ENCODE data around the gene TNKS1BP1.

TNKS1BP1 gene

GRCh38 chr11:57283231-57283990 lies 41.3 kb downstream of the TNKS1BP1 start:
- DNase-seq (ENCODE audit: low read depth), result no peak

GRCh38 chr11:57281546-57281945 lies 43.2 kb downstream of the TNKS1BP1 start:
- peak; percentile 45 for DNase-seq (ENCODE audit: low read depth)

- peak; percentile 71 for DNase-seq (ENCODE audit: low read depth)
These were observed 45.6 kb downstream of the TNKS1BP1 start for GRCh38 chr11:57279116-57279515.

GRCh38 chr11:57278721-57279095 lies 46.0 kb downstream of the TNKS1BP1 start:
- DNase-seq (ENCODE audit: low read depth), result no peak

GRCh38 chr11:57277845-57278720 lies 46.7 kb downstream of the TNKS1BP1 start:
- peak; percentile 91 for DNase-seq (ENCODE audit: low read depth)

- DNase-seq (ENCODE audit: low read depth), result no peak
These were observed 47.6 kb downstream of the TNKS1BP1 start for GRCh38 chr11:57276971-57277675.

- DNase-seq (ENCODE audit: low read depth), result no peak
These were observed 48.4 kb downstream of the TNKS1BP1 start for GRCh38 chr11:57276169-57276970.

- no peak for DNase-seq (ENCODE audit: low read depth)
These were observed 49.2 kb downstream of the TNKS1BP1 start for GRCh38 chr11:57275582-57275981.

GRCh38 chr11:57274904-57275498 lies 49.8 kb downstream of the TNKS1BP1 start:
- peak; percentile 43 for DNase-seq (ENCODE audit: low read depth)

GRCh38 chr11:57273448-57274058 lies 51.2 kb downstream of the TNKS1BP1 start:
- no peak for DNase-seq (ENCODE audit: low read depth)

- peak; percentile 63 for DNase-seq (ENCODE audit: low read depth)
These were observed 55.2 kb downstream of the TNKS1BP1 start for GRCh38 chr11:57269571-57270021.

- no peak for DNase-seq (ENCODE audit: low read depth)
These were observed 58.6 kb downstream of the TNKS1BP1 start for GRCh38 chr11:57266157-57266556.

GRCh38 chr11:57263351-57263750 lies 61.4 kb downstream of the TNKS1BP1 start:
- DNase-seq (ENCODE audit: low read depth), result no peak

GRCh38 chr11:57262157-57262556 lies 62.6 kb downstream of the TNKS1BP1 start:
- no peak for DNase-seq (ENCODE audit: low read depth)

GRCh38 chr11:57260937-57261783 lies 63.6 kb downstream of the TNKS1BP1 start:
- peak; percentile 45 for DNase-seq (ENCODE audit: low read depth)

- no peak for DNase-seq (ENCODE audit: low read depth)
These were observed 68.6 kb downstream of the TNKS1BP1 start for GRCh38 chr11:57256119-57256518.

- DNase-seq (ENCODE audit: low read depth), result peak; percentile 90
These were observed 69.1 kb downstream of the TNKS1BP1 start for GRCh38 chr11:57255618-57256017.

- DNase-seq (ENCODE audit: low read depth), result no peak
These were observed 70.1 kb downstream of the TNKS1BP1 start for GRCh38 chr11:57254631-57255030.

- peak; percentile 60 for DNase-seq (ENCODE audit: low read depth)
These were observed 73.2 kb downstream of the TNKS1BP1 start for GRCh38 chr11:57251491-57252104.
